ENCODE data around the gene NKX2-3. TPM values are rescaled to one million over a fixed set of nuclear protein-coding genes. Genes with fewer than 3 reads are reported as not detected.

Gene NKX2-3
- total RNA-seq, 1 donor from 2014 or later: not detected

DNA sequence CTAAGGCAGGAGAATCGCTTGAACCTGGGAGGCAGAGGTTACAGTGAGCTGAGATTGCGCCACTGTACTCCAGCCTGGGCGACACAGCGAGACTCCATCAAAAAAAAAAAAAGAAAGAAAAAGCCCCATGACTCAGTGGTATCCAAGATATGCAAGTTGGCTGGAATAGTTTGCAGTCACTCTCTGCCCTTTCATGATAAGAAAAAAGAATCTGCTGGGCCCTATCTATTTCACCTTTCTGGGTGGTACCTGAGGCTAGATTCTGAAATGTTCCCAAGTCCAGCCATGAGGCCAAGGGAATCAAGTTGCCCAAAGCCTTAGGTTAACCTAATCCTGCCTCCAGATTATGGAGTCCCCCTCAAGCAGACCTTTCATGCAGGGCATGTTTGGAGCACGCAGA, 24.3 kb downstream of the NKX2-3 start:
- Mint-ChIP-seq H3K36me3 (ENCODE audit: low read depth) (no peaks in the 10 kb centered on the region), H3K27me3 (ENCODE audit: low read depth) (peaks cover 82% of the 10 kb centered on the region), H3K4me1 (no peaks in the 10 kb centered on the region), H3K4me3 (no peak overlapping the region), H3K9me3 (no peaks in the 10 kb centered on the region), H3K27ac (ENCODE audit: unreplicated experiment) (no peak overlapping the region)
- DNase-seq (ENCODE audit: low read depth, low spot score): no peak
- TF ChIP-seq, protein P1, sequence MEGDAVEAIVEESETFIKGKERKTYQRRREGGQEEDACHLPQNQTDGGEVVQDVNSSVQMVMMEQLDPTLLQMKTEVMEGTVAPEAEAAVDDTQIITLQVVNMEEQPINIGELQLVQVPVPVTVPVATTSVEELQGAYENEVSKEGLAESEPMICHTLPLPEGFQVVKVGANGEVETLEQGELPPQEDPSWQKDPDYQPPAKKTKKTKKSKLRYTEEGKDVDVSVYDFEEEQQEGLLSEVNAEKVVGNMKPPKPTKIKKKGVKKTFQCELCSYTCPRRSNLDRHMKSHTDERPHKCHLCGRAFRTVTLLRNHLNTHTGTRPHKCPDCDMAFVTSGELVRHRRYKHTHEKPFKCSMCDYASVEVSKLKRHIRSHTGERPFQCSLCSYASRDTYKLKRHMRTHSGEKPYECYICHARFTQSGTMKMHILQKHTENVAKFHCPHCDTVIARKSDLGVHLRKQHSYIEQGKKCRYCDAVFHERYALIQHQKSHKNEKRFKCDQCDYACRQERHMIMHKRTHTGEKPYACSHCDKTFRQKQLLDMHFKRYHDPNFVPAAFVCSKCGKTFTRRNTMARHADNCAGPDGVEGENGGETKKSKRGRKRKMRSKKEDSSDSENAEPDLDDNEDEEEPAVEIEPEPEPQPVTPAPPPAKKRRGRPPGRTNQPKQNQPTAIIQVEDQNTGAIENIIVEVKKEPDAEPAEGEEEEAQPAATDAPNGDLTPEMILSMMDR (conservative IDR thresholded peaks at IDR 0.05): no peak

DNA sequence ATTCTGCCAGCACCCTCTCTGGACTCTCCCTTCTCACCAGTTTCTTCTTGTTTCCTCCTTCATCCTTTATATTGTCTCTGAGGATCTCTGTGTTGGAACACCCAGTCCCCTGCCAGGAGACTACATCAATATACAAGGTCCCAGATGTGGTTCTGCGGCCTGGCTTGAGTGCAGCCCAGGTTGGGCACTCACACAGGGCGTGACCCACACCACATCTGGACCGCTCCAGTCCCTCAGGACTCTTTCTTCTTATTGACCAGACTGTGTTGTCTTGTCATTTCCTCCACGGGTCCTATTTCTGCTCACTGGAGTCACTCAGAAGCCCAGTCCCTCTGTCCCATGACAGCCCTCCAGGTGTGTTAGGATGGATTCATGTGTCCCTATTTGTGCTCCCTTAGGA, 26.0 kb downstream of the NKX2-3 start:
- H3K4me3 Mint-ChIP-seq: no peak overlapping the region
- no peak for DNase-seq (ENCODE audit: low read depth, low spot score)

DNA sequence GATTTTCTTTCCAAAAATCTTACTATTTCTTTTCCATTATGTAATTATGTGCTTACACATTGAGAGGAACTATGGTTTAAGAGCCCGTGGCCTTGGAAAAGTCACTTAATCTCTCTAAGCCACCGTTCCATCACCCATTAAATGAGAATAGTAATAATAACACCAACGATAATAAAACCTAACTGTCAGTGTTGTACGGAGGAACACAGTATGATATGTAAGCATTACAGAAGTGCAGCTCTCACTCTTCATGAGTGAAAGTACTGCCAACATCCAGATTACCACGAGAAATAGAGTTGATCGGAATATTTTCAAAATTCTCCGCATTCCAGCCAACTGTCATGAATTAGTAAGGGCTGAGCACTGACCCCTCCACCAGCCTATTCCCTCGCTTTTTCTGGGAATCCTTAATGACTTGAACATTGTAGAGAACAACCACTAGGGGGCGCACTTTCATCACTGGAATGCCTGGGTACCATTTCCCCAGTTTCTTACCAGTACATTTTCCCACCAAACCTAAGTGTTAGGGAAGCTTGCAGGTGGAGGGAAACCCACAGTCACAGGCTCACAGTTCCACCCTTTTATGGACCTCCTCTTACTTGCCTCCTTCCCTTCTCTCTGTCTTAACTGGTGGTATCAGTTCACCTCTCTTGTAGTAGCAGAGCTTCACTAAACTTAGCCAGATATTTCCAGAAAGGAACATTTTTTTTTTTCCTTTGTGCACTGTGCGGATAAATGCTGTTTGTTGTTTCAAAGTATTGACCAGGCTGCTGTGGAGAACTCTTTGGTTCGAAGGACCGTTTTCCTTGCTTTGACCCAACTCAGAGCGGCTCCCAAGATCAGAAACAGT, 27.8 kb downstream of the NKX2-3 start:
- Mint-ChIP-seq H3K36me3 (ENCODE audit: low read depth) (no peaks in the 10 kb centered on the region), H3K9me3 (no peaks in the 10 kb centered on the region), H3K27ac (ENCODE audit: unreplicated experiment) (no peak overlapping the region), H3K4me1 (no peaks in the 10 kb centered on the region), H3K27me3 (ENCODE audit: low read depth) (peaks cover 78% of the 10 kb centered on the region), H3K4me3 (no peak overlapping the region)
- TF ChIP-seq, protein P1 (conservative IDR thresholded peaks at IDR 0.05): peak; percentile 76
- peak; percentile 66 for DNase-seq (ENCODE audit: low read depth, low spot score)

More for the DNA sequence above, 26.0 kb downstream of the NKX2-3 start:
- H3K36me3 Mint-ChIP-seq (ENCODE audit: low read depth): no peaks in the 10 kb centered on the region
- H3K27ac Mint-ChIP-seq (ENCODE audit: unreplicated experiment): no peak overlapping the region
- H3K4me1 Mint-ChIP-seq: no peaks in the 10 kb centered on the region
- H3K9me3 Mint-ChIP-seq: no peaks in the 10 kb centered on the region
- TF ChIP-seq, protein P1 (conservative IDR thresholded peaks at IDR 0.05): no peak
- H3K27me3 Mint-ChIP-seq (ENCODE audit: low read depth): peaks cover 85% of the 10 kb centered on the region

DNA sequence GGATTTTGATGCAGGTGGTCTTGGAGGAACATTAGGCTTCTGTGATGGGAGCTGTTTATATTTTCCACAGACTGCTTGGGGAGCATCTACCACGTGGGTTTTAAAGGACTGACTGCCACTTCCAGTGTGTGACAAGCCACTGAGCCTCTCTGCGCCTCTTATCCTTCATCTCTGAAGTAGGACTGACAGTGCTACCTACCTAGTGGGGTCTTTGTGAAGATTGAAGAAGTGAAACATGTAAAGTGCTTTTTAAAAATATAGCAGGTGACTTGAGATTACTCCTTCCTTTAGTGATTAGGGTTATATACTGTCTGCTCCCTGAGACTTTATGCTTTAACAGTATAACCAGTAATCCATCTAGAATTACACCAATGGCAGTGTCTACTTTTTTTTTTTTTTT, 29.9 kb downstream of the NKX2-3 start:
- TF ChIP-seq, protein P1 (conservative IDR thresholded peaks at IDR 0.05): no peak
- H3K4me3 Mint-ChIP-seq: no peak overlapping the region
- H3K36me3 Mint-ChIP-seq (ENCODE audit: low read depth): no peaks in the 10 kb centered on the region
- DNase-seq (ENCODE audit: low read depth, low spot score): no peak
- no peaks in the 10 kb centered on the region for H3K9me3 Mint-ChIP-seq
- no peaks in the 10 kb centered on the region for H3K4me1 Mint-ChIP-seq
- peaks cover 77% of the 10 kb centered on the region for H3K27me3 Mint-ChIP-seq (ENCODE audit: low read depth)
- no peak overlapping the region for H3K27ac Mint-ChIP-seq (ENCODE audit: unreplicated experiment)

DNA sequence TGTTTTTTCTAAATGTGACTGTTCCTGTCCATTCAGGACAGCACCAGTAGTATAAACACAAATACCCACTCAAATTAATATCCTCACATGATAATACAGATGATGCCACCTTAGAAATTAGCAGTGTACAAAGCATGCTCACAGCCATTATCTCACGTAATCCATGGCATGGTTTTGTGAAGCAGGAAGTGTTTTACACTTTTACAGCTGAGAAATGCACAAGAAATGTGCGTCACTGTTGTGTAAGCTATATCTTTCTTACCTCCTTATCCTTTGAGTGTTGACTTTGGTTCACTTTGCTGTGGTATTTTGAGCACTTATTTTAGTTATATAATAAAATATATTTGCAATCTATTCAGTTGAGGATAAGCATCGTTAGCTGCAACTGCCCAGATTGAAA, 31.6 kb downstream of the NKX2-3 start:
- TF ChIP-seq, protein P1 (conservative IDR thresholded peaks at IDR 0.05): no peak
- peaks cover 78% of the 10 kb centered on the region for H3K27me3 Mint-ChIP-seq (ENCODE audit: low read depth)
- H3K4me3 Mint-ChIP-seq: no peak overlapping the region
- no peak for DNase-seq (ENCODE audit: low read depth, low spot score)
- H3K36me3 Mint-ChIP-seq (ENCODE audit: low read depth): no peaks in the 10 kb centered on the region
- H3K9me3 Mint-ChIP-seq: no peaks in the 10 kb centered on the region
- H3K4me1 Mint-ChIP-seq: no peaks in the 10 kb centered on the region
- no peak overlapping the region for H3K27ac Mint-ChIP-seq (ENCODE audit: unreplicated experiment)

Data from neural crest cell (in vitro differentiated cells).